Measurements from ENCODE around the gene LBH.

Gene LBH

DNA sequence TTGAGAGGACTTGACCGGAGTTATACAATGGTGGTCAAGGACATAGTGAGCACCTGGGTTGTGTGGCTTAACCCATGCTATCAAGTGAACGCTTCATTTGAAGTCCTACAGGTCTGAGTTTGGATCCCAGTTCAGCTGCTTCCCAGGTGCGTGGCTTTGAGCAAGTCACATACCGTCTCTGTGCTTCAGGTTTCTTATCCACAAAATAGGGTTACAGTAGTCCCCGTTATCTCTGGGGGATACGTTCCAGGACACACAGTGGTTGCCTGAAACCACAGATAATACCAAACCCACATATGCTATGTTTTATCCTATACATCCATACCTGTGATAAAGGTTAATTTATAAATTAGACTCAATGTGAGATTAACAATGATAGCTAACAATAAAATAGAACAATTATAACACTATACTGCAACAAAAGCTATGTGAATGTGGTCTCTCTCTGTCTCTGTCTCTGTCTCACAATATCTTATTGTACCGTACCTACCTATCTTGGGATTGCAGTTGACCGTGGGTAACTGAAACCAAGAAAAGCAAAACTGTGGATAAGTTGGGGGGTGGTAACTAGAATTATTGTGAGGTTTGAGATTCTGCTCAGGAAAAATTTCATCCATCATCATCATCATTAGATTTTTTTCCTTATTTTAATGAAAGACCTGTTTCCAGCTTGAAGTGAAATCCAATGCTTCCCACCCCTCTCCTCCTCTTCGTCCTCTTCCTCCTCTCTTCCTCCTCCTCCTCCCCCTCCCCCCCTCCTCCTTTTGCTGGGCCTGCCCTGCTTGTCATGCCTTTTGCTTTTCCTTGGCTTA lies 22.7 kb downstream of the LBH start:
- H3K9ac ChIP-seq (ENCODE audit: low read length): no peak overlapping the region
- no peak overlapping the region for H3K4me2 ChIP-seq (ENCODE audit: low read length)
- no peak overlapping the region for H3K4me3 ChIP-seq (ENCODE audit: low read length)
- no peak for TF ChIP-seq EZH2phosphoT487 (IDR thresholded peaks at IDR 0.05; ENCODE audit: low read depth)
- TF ChIP-seq, protein P1, sequence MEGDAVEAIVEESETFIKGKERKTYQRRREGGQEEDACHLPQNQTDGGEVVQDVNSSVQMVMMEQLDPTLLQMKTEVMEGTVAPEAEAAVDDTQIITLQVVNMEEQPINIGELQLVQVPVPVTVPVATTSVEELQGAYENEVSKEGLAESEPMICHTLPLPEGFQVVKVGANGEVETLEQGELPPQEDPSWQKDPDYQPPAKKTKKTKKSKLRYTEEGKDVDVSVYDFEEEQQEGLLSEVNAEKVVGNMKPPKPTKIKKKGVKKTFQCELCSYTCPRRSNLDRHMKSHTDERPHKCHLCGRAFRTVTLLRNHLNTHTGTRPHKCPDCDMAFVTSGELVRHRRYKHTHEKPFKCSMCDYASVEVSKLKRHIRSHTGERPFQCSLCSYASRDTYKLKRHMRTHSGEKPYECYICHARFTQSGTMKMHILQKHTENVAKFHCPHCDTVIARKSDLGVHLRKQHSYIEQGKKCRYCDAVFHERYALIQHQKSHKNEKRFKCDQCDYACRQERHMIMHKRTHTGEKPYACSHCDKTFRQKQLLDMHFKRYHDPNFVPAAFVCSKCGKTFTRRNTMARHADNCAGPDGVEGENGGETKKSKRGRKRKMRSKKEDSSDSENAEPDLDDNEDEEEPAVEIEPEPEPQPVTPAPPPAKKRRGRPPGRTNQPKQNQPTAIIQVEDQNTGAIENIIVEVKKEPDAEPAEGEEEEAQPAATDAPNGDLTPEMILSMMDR (IDR thresholded peaks at IDR 0.05; ENCODE audit: low read depth, low read length): no peak
- H3K27me3 ChIP-seq (ENCODE audit: low read depth, low read length): peaks cover 14% of the 10 kb centered on the region; the same call in 1 of the 2 replicates
- H4K20me1 ChIP-seq (ENCODE audit: insufficient read depth, low read length): no peaks in the 10 kb centered on the region
- H3K4me1 ChIP-seq (ENCODE audit: low read length): no peaks in the 10 kb centered on the region
- no peak overlapping the region for H2AFZ ChIP-seq (ENCODE audit: low read depth, low read length)
- no peaks in the 10 kb centered on the region for H3K36me3 ChIP-seq (replicated peaks; ENCODE audit: low read depth, low read length)
- H3K79me2 ChIP-seq (ENCODE audit: low read length): no peaks in the 10 kb centered on the region
- H3K9me3 ChIP-seq (ENCODE audit: insufficient read depth, low read length): no peaks in the 10 kb centered on the region
- H3K27ac ChIP-seq (ENCODE audit: low read length): no peak overlapping the region

DNA sequence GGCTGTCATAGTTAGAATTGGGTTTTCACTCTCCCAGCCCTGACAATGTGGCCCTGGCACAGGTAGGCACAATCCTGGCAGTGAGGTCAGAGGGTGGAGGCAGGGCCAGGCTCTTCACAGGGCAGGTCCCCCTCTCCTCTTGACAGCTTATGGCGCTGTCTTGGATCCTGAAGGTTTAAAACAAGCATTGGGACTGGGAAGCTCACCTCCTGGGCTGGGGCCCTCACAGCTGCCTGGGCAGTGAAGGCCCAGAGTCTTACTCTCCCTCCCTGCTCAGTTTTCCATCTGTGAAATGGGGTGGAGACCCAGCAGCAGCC lies 23.3 kb downstream of the LBH start:
- Histone ChIP-seq H4K20me1 (ENCODE audit: insufficient read depth, low read length) (no peaks in the 10 kb centered on the region), H3K9me3 (ENCODE audit: insufficient read depth, low read length) (no peaks in the 10 kb centered on the region), H3K9ac (ENCODE audit: low read length) (no peak overlapping the region), H3K79me2 (ENCODE audit: low read length) (no peaks in the 10 kb centered on the region), H3K27me3 (ENCODE audit: low read depth, low read length) (peaks cover 17% of the 10 kb centered on the region; the same call in 1 of the 2 replicates), H3K4me2 (ENCODE audit: low read length) (no peak overlapping the region), H3K4me1 (ENCODE audit: low read length) (no peaks in the 10 kb centered on the region), H3K4me3 (ENCODE audit: low read length) (no peak overlapping the region), H3K36me3 (replicated peaks; ENCODE audit: low read depth, low read length) (no peaks in the 10 kb centered on the region), H3K27ac (ENCODE audit: low read length) (no peak overlapping the region), H2AFZ (ENCODE audit: low read depth, low read length) (no peak overlapping the region)
- no peak for TF ChIP-seq EZH2phosphoT487 (IDR thresholded peaks at IDR 0.05; ENCODE audit: low read depth)
- TF ChIP-seq, protein P1 (IDR thresholded peaks at IDR 0.05; ENCODE audit: low read depth, low read length): no peak

DNA sequence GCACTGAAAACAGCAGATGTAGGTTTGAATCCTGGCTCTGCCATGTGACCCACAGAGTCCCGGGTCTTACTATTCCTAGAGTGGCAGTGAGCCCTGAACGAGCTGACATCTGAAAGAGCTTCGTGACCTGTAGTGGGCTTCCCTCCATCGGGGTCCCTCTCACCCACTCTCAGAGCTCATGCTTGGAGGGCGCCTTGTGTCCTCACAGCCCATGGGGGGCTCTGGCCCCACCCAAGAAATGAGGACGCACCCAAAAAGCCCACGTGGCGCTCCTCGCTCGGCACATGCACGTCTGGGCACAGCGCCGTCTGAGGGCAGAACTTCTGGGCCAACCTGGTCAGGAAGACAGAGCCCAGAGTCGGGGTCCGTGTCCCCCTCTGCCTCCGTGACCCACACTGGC lies 23.7 kb downstream of the LBH start:
- H3K4me1 ChIP-seq (ENCODE audit: low read length): no peaks in the 10 kb centered on the region
- no peak overlapping the region for H2AFZ ChIP-seq (ENCODE audit: low read depth, low read length)
- H3K36me3 ChIP-seq (replicated peaks; ENCODE audit: low read depth, low read length): no peaks in the 10 kb centered on the region
- no peaks in the 10 kb centered on the region for H3K79me2 ChIP-seq (ENCODE audit: low read length)
- H3K4me3 ChIP-seq (ENCODE audit: low read length): no peak overlapping the region
- H3K27me3 ChIP-seq (ENCODE audit: low read depth, low read length): peaks cover 21% of the 10 kb centered on the region
- no peaks in the 10 kb centered on the region for H4K20me1 ChIP-seq (ENCODE audit: insufficient read depth, low read length)
- H3K4me2 ChIP-seq (ENCODE audit: low read length): no peak overlapping the region
- H3K9me3 ChIP-seq (ENCODE audit: insufficient read depth, low read length): no peaks in the 10 kb centered on the region
- no peak overlapping the region for H3K9ac ChIP-seq (ENCODE audit: low read length)
- TF ChIP-seq EZH2phosphoT487 (IDR thresholded peaks at IDR 0.05; ENCODE audit: low read depth): no peak
- TF ChIP-seq, protein P1 (IDR thresholded peaks at IDR 0.05; ENCODE audit: low read depth, low read length): no peak
- H3K27ac ChIP-seq (ENCODE audit: low read length): no peak overlapping the region

DNA sequence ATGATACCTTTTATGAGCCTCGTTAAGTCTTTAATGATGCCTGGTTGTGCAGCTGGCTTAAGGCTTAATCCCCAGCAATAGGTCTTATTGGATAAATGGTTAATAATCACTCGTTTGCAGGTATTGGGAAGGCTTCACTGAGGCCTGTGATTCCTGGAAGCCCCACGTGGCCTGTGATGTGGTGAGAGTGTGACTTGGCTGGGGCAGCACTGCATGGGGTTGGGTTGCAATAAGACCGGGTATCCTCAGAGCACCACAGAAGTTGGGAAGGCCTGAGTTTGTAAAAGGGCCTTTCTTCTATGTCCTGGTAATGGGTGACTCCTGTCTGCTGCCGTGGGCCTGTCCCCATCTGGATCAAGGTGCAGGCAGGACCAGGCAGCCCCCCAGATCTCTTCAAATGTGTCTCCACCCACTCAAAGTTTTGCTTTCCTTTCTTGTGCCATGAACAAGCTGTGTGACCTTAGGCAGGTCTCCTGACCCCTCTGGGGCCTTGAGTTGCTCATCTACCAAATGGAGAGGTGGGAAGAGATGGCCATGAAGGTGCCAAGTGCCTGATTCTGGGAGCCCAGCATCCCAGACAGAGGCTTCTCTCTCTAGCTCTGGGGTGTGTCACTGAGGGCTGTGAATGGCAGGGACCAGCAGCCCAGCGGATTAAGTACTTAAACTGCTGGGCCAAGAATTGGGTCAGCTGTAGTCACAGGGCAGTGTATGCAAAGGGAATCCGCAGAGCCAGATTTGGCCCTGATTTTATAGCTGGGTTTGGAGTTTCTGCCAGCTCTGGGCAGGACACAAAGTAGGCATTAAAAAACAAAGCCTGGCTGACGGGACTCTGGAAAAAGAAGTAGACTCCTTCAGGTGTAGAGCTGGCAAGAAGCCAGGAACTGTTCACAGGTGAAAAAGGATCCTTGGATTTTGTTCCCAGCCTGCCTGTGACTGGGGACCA lies 24.4 kb downstream of the LBH start:
- H3K79me2 ChIP-seq (ENCODE audit: low read length): no peaks in the 10 kb centered on the region
- H3K9ac ChIP-seq (ENCODE audit: low read length): no peak overlapping the region
- no peaks in the 10 kb centered on the region for H4K20me1 ChIP-seq (ENCODE audit: insufficient read depth, low read length)
- TF ChIP-seq, protein P1 (IDR thresholded peaks at IDR 0.05; ENCODE audit: low read depth, low read length): no peak
- no peak for TF ChIP-seq EZH2phosphoT487 (IDR thresholded peaks at IDR 0.05; ENCODE audit: low read depth)
- H3K27ac ChIP-seq (ENCODE audit: low read length): no peak overlapping the region
- no peaks in the 10 kb centered on the region for H3K36me3 ChIP-seq (replicated peaks; ENCODE audit: low read depth, low read length)
- no peak overlapping the region for H2AFZ ChIP-seq (ENCODE audit: low read depth, low read length)
- H3K9me3 ChIP-seq (ENCODE audit: insufficient read depth, low read length): no peaks in the 10 kb centered on the region
- peaks cover 28% of the 10 kb centered on the region for H3K27me3 ChIP-seq (ENCODE audit: low read depth, low read length)
- H3K4me2 ChIP-seq (ENCODE audit: low read length): no peak overlapping the region
- H3K4me3 ChIP-seq (ENCODE audit: low read length): no peak overlapping the region
- H3K4me1 ChIP-seq (ENCODE audit: low read length): no peaks in the 10 kb centered on the region

Data from OCI-LY3 (cell line).